Measurements from ENCODE around the gene DAB2IP.

The DAB2IP gene

GRCh38 chr9:121666294-121666693 lies 14.9 kb downstream of the DAB2IP start:
- H3K4me3 ChIP-seq (ENCODE audit: low read depth, low read length): no peak overlapping the region
- no peak for TF ChIP-seq CTCF (IDR thresholded peaks at IDR 0.05; ENCODE audit: low read depth, low read length)

- no peak overlapping the region for H3K4me3 ChIP-seq (ENCODE audit: low read depth, low read length)
- TF ChIP-seq CTCF (IDR thresholded peaks at IDR 0.05; ENCODE audit: low read depth, low read length): no peak
Observed at GRCh38 chr9:121667214-121667613, 15.8 kb downstream of the DAB2IP start.

- no peak for TF ChIP-seq CTCF (IDR thresholded peaks at IDR 0.05; ENCODE audit: low read depth, low read length)
- no peak overlapping the region for H3K4me3 ChIP-seq (ENCODE audit: low read depth, low read length)
Observed at GRCh38 chr9:121667890-121668289, 16.5 kb downstream of the DAB2IP start.

GRCh38 chr9:121670431-121670830 lies 19.0 kb downstream of the DAB2IP start:
- H3K4me3 ChIP-seq (ENCODE audit: low read depth, low read length): no peak overlapping the region
- no peak for TF ChIP-seq CTCF (IDR thresholded peaks at IDR 0.05; ENCODE audit: low read depth, low read length)

GRCh38 chr9:121671612-121672155 lies 20.2 kb downstream of the DAB2IP start:
- TF ChIP-seq CTCF (IDR thresholded peaks at IDR 0.05; ENCODE audit: low read depth, low read length): no peak
- H3K4me3 ChIP-seq (ENCODE audit: low read depth, low read length): no peak overlapping the region

GRCh38 chr9:121672213-121672612 lies 20.8 kb downstream of the DAB2IP start:
- no peak overlapping the region for H3K4me3 ChIP-seq (ENCODE audit: low read depth, low read length)
- no peak for TF ChIP-seq CTCF (IDR thresholded peaks at IDR 0.05; ENCODE audit: low read depth, low read length)

- no peak for TF ChIP-seq CTCF (IDR thresholded peaks at IDR 0.05; ENCODE audit: low read depth, low read length)
- H3K4me3 ChIP-seq (ENCODE audit: low read depth, low read length): no peak overlapping the region
Observed at GRCh38 chr9:121672986-121673385, 21.6 kb downstream of the DAB2IP start.

All from WI38 (cell line).